Activated naive CD4-positive, alpha-beta T cell treated with anti-CD3 and anti-CD28 coated beads, Interleukin-2, amount 10 ng/mL, durations not matched to agents 7 days and 5 days (primary cell): ENCODE data around the gene VSTM2B.

ENCODE experiments used
- CTCF ChIA-PET: fragments of 350-600 bp; sonication (Branson Sonifier 250); formaldehyde crosslinking; loops from one replicate; lab custom pipeline; 2021; ENCODE audit warnings: antibody characterized with exemption; lab: Charles Lee
- DNase-seq: peaks from one replicate; pipeline ENCODE4 v3.0.0-alpha.2; 2020
- H3K27ac Mint-ChIP-seq: one replicate; pipeline ENCODE4 v1.8.0; 2021; ENCODE audit warnings: mild to moderate bottlenecking, moderate library complexity, mixed read lengths
- H3K27me3 Mint-ChIP-seq: one replicate; pipeline ENCODE4 v1.8.0; 2021; ENCODE audit warnings: mild to moderate bottlenecking, mixed read lengths
- H3K36me3 Mint-ChIP-seq: one replicate; pipeline ENCODE4 v1.8.0; 2021; ENCODE audit warnings: mixed read lengths
- H3K4me1 Mint-ChIP-seq: one replicate; pipeline ENCODE4 v1.8.0; 2021; ENCODE audit warnings: mixed read lengths
- H3K4me3 Mint-ChIP-seq: one replicate; pipeline ENCODE4 v1.8.0; 2021; ENCODE audit warnings: mild to moderate bottlenecking, moderate library complexity, mixed read lengths
- H3K9me3 Mint-ChIP-seq: one replicate; pipeline ENCODE4 v1.8.0; 2021; ENCODE audit warnings: mixed read lengths

Gene VSTM2B

DNA sequence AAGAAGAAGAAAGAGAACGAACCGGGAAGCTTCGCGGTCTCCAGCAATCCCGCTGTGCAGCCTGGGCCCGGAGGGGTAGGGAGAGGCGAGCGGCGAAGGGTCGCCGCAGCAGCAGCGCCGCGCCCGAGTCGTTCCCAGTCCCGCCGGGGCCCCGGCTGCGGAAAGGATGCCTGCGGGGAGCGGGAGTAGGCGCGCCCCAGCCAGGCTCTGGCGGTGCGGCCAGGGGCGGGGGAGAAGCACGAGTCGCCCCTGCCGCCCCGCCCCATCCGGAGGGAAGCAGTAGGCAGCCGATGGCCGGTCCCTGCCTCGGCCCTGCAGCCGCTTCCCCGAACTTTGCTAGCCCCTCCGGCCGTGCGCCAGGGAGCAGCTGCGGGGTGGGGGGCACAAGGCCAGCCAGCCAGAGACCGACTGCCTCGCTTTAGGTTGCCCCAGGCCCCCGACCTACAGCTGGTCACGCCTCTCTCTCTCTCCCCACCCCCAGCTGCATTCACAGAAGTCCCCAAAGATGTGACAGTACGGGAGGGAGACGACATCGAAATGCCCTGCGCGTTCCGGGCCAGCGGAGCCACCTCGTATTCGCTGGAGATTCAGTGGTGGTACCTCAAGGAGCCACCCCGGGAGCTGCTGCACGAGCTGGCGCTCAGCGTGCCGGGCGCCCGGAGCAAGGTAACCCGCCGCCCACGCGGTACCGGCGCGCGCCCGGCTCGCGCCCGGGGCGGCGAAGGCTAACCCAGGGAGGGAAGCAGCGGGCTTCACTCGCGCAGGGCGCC, 1.1 kb downstream of the VSTM2B start:
- peaks cover 99% of the 10 kb centered on the region for H3K27me3 Mint-ChIP-seq
- no peak overlapping the region for H3K4me3 Mint-ChIP-seq
- no peaks in the 10 kb centered on the region for H3K9me3 Mint-ChIP-seq
- H3K36me3 Mint-ChIP-seq: no peaks in the 10 kb centered on the region
- peaks cover 26% of the 10 kb centered on the region for H3K4me1 Mint-ChIP-seq
- no peak overlapping the region for H3K27ac Mint-ChIP-seq
- CTCF ChIA-PET: no interaction called here
- no peak for DNase-seq

DNA sequence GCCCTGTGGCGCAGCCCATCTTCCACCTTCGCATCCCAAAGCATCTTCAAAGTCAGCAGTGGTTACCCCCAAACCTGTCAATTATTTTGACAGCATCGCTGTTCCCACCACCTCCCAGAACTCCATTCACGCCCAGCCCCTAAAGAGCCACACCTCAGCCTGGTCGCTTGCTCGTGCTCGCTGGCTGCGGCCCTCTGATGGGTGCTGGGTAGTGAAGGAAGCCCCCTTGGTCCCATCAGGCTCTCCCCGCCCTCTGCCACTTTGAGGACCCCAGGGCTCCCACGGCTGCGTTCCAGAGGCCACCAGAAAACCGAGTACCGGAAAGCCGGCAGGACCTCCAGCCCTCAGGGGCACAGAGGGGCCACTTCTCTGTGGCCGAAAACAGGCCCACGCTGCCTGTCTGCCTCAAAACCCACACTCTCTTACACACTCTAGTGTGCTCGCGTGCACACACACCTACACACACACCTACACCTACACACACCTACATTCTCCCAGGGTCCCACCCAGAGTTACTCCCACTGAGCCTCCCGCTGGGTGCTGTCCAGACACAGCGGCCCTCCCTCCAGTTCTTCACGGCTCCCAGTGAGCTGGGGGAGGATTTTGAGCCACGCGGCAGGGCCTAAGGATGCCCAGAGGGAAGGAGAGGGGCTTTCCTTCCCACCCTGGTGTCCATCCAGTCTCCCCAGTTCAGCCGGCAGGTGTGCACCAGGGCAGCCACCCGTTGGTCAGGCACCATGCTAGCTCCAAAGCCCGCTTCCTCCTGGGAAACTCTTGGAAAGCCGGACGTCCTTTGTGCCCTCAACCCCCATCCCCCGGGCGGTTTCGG, 1.9 kb downstream of the VSTM2B start:
- H3K27ac Mint-ChIP-seq: no peak overlapping the region

DNA sequence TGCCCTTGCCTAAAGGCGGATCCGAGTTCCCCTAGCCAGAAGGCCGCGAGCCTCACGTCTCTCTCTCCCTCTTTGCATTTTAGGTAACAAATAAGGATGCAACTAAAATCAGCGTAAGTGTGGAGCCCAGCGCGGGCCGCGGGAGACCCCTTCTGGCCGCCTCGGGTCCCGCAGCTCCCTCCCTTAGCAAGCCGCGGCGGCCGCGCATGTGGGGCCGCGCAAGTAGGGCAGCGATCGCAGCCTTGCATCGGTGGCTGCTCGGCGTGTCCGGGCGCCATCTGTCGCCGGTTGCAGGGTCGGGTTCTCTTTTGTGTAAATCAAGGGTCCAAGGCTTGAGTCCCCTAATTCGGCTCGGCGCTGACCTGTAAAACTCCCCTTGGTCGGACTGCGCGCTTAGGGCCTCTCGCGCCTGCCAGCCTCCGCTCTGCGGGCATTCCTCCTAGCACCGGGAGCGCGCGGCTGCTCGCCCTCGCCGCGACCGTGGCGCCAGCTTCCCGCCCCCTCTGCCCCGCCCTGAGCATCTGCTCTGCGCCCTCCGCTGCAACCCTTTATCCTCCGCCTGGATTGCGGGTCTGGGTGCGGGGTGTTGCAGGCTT, 2.7 kb downstream of the VSTM2B start:
- Mint-ChIP-seq H3K27ac (no peak overlapping the region), H3K27me3 (peaks cover 99% of the 10 kb centered on the region)
- CTCF ChIA-PET: interaction anchor here (0.9 to 1.2 kb wide), 3 partner anchors 59 to 70 kb away, joined by 3 to 4 read pairs (median 3); no protein-coding TSS in a partner anchor

More for the DNA sequence above, 1.9 kb downstream of the VSTM2B start:
- H3K4me1 Mint-ChIP-seq: peaks cover 26% of the 10 kb centered on the region
- H3K27me3 Mint-ChIP-seq: peaks cover 99% of the 10 kb centered on the region
- no peaks in the 10 kb centered on the region for H3K36me3 Mint-ChIP-seq
- no peak overlapping the region for H3K4me3 Mint-ChIP-seq
- DNase-seq: no peak
- H3K9me3 Mint-ChIP-seq: no peaks in the 10 kb centered on the region
- CTCF ChIA-PET: interaction anchor here (0.9 to 1.2 kb wide), 3 partner anchors 60 to 71 kb away, joined by 3 to 4 read pairs (median 3); no protein-coding TSS in a partner anchor

DNA sequence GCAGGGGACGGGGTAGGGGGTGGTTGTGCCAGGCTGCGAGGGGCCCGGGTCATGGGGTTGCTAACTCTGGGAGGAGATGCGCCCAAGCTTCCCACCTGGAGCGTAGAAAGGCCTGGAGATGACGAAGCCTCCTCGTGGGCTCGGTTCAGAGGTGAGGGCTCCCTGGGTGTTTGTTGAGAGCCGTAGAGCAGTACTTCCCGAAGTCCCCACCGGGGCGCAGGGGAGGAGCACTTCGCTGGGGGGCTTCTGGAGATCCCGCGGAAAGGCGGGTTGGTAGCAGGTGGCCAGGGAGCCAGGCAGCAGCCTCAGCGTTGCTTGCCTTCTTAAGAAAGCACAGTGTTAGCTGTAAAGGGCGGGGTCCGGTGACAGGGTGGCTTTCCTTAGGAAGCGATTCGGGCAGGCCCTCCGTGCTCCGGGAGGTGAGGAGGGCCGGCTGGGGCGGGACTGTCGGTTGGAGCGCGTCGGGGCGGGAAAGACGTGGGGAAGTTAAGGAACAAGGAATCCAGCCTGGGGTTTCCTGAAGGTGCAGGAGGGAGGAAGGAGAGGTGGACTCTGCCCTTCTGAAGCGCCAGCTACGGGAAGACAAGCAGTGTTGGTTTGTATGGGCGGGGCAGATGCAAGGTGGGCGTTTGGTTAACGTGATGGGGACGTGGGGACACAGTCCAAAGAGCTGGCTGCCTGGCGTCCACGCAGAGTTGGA, 3.3 kb downstream of the VSTM2B start:
- no peaks in the 10 kb centered on the region for H3K9me3 Mint-ChIP-seq
- H3K27ac Mint-ChIP-seq: no peak overlapping the region
- CTCF ChIA-PET: interaction anchor here (1.0 to 1.2 kb wide), 2 partner anchors 59 to 68 kb away, joined by 3 to 4 read pairs; no protein-coding TSS in a partner anchor
- DNase-seq: no peak
- H3K27me3 Mint-ChIP-seq: peaks cover 99% of the 10 kb centered on the region
- H3K4me3 Mint-ChIP-seq: peak overlapping the region; percentile 23
- peaks cover 26% of the 10 kb centered on the region for H3K4me1 Mint-ChIP-seq
- no peaks in the 10 kb centered on the region for H3K36me3 Mint-ChIP-seq

More for the DNA sequence above, 2.7 kb downstream of the VSTM2B start:
- no peaks in the 10 kb centered on the region for H3K36me3 Mint-ChIP-seq
- peak overlapping the region; percentile 51 for H3K4me3 Mint-ChIP-seq
- H3K4me1 Mint-ChIP-seq: peaks cover 26% of the 10 kb centered on the region
- H3K9me3 Mint-ChIP-seq: no peaks in the 10 kb centered on the region
- peak; percentile 73 for DNase-seq

DNA sequence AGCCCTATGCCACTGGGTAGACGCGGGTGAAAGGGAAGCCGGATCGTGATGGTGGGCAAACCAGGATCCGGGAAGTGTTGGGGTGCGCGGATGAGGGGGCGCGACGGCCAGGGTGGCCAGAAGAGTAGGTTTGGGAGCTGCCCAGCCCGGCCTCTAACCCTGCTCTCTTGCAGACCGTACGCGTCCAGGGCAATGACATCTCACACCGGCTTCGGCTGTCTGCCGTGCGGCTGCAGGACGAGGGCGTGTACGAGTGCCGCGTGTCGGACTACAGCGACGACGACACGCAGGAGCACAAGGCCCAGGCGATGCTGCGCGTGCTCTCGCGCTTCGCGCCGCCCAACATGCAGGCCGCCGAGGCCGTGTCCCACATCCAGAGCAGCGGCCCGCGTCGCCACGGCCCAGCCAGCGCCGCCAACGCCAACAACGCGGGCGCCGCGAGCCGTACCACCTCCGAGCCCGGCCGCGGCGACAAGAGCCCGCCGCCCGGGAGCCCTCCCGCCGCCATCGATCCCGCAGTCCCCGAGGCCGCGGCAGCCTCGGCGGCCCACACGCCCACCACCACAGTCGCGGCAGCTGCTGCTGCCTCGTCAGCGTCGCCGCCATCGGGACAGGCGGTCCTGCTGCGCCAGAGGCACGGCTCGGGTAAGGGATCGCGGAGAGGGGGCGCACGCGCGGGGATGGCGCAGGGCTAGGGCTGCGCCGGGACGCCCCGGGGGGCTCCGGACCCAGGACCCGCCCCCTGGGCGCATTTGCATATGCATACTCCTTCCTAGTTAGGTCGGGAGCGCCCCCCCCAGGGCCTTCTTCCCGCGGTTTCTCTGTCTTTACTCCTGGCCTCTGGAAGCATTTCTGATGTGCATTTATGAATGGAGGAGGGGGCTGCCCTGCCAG, 4.1 kb downstream of the VSTM2B start:
- H3K27ac Mint-ChIP-seq: no peak overlapping the region
- peaks cover 25% of the 10 kb centered on the region for H3K4me1 Mint-ChIP-seq
- H3K4me3 Mint-ChIP-seq: peak overlapping the region; percentile 13
- DNase-seq: no peak
- no peaks in the 10 kb centered on the region for H3K36me3 Mint-ChIP-seq
- CTCF ChIA-PET: interaction anchor here (0.9 kb wide), 2 partner anchors 160 to 875 kb away, joined by 3 read pairs; no protein-coding TSS in a partner anchor
- H3K27me3 Mint-ChIP-seq: peaks cover 93% of the 10 kb centered on the region
- no peaks in the 10 kb centered on the region for H3K9me3 Mint-ChIP-seq

DNA sequence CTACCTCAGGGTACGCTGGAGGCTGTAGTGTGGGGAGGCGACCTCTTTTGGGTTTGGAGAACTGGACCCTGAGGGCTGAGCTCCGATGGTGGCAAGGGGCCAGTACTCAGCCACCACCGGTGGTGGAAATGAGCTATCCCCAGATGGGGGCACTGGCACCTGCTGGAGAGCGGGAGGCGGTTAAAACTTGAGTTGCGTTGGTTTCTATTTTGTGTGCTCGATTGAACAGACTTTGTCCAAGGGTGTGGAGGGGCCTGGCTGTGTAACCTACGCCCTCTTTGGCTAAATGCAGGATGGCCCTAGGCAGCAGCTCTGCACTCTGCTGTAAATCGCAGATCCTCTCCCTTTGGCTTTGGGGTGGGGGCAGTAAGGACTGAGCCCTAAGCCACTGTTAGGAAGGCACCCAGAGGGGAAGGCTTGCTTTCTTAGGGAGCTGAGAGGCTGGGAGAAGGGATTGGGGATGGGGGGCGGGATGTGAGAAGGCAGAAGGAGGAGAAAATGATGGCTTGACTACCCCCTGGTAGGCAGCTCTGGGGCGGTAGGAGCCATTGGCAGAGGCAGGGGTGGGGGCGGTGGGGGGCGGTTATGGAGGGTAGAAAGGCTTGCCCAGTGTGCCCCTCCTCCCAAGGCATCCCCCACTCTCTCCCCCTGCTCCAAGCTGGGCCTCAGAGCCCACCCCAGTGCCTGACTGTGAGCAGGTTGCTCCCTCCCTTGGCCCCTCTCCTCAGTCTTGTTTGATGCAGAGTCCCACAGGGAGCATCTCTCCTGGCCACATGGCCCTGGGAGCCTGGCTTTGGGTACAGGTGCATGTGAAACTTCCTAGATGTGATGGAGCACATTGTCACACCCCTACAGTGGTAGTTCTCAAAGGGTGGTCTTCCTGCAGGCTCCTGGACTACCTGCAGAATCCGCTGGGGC, 5.0 kb downstream of the VSTM2B start:
- peaks cover 23% of the 10 kb centered on the region for H3K4me1 Mint-ChIP-seq
- no peaks in the 10 kb centered on the region for H3K9me3 Mint-ChIP-seq
- H3K36me3 Mint-ChIP-seq: no peaks in the 10 kb centered on the region
- no peak overlapping the region for H3K4me3 Mint-ChIP-seq
- no peak for DNase-seq
- H3K27ac Mint-ChIP-seq: no peak overlapping the region
- H3K27me3 Mint-ChIP-seq: peaks cover 90% of the 10 kb centered on the region
- CTCF ChIA-PET: interaction anchor here (0.9 kb wide), 2 partner anchors 160 to 874 kb away, joined by 3 read pairs; no protein-coding TSS in a partner anchor

DNA sequence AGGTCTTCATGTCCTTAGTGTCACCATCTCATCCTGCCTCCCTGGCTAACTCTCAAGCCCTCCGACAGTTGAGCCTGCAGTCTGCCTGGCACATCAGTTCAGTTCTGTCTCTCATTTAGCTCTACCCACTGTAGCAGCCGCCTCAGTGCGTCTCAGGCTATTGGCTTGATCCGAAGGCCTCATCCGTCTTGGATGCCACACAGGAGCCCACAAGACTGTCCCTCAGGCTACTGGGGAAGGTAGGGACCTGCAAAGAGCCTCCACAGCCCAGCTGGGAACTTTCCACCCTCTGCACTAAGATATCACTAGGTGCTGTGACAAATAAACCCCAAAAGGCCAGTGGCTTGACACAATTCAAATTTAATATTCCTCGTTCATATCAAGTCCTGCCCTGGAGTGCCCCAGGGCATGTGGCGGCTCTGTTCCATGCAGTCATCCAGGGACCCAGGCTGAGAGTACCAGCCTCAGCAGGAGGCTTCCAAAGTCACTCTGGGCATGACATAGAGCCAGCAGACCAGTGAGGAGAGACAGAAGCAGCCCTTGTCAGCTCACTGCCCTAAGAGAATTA, 5.7 kb downstream of the VSTM2B start:
- no peak overlapping the region for H3K4me3 Mint-ChIP-seq
- CTCF ChIA-PET: no interaction called here
- H3K27ac Mint-ChIP-seq: no peak overlapping the region
- H3K9me3 Mint-ChIP-seq: no peaks in the 10 kb centered on the region
- H3K36me3 Mint-ChIP-seq: no peaks in the 10 kb centered on the region
- H3K4me1 Mint-ChIP-seq: peaks cover 23% of the 10 kb centered on the region
- peaks cover 85% of the 10 kb centered on the region for H3K27me3 Mint-ChIP-seq
- no peak for DNase-seq

DNA sequence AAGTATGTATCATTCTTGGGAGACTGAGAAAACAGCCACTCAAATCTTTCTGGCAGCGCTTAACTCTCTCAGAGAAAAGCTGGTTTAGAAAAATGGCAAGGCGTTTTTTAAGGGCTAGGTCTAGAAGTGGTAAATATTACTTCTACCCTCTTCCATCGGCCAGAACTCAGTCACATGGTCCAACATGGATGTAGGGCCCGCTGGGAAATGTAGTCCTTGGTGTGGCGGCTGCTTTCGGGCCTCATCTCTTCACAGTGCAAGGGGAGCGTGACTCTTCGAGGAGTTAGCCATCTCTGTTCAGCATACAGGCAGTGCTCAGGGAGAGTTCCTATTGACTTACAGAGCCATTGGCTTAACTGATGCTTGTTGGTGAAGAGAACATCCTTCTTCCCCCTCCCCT, 6.3 kb downstream of the VSTM2B start:
- Mint-ChIP-seq H3K27ac (no peak overlapping the region), H3K4me1 (peaks cover 23% of the 10 kb centered on the region), H3K9me3 (no peaks in the 10 kb centered on the region), H3K4me3 (no peak overlapping the region), H3K27me3 (peaks cover 81% of the 10 kb centered on the region), H3K36me3 (no peaks in the 10 kb centered on the region)
- no peak for DNase-seq
- CTCF ChIA-PET: no interaction called here

DNA sequence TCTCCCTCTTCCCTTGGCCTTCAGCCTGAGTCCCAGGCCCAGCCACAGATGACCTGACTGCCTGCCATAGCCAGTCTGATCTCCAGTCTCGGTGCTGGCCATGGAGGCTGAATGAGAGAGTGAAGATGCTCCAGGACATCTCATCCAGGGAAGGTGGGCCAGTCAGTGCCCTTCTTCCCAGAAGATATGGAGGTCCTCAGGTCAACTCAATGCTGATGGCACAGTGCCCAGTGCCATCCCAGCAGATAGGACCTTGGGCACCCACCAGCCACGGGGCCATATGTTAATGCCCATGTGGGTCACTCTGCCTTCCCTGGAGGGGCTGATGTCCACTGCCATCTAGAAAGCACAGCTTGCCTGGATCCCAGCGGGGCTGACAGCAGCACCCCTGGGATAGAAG, 7.2 kb downstream of the VSTM2B start:
- Mint-ChIP-seq H3K27ac (no peak overlapping the region), H3K4me1 (peaks cover 17% of the 10 kb centered on the region), H3K4me3 (no peak overlapping the region), H3K36me3 (no peaks in the 10 kb centered on the region), H3K27me3 (peaks cover 72% of the 10 kb centered on the region), H3K9me3 (no peaks in the 10 kb centered on the region)
- CTCF ChIA-PET: no interaction called here
- DNase-seq: no peak

DNA sequence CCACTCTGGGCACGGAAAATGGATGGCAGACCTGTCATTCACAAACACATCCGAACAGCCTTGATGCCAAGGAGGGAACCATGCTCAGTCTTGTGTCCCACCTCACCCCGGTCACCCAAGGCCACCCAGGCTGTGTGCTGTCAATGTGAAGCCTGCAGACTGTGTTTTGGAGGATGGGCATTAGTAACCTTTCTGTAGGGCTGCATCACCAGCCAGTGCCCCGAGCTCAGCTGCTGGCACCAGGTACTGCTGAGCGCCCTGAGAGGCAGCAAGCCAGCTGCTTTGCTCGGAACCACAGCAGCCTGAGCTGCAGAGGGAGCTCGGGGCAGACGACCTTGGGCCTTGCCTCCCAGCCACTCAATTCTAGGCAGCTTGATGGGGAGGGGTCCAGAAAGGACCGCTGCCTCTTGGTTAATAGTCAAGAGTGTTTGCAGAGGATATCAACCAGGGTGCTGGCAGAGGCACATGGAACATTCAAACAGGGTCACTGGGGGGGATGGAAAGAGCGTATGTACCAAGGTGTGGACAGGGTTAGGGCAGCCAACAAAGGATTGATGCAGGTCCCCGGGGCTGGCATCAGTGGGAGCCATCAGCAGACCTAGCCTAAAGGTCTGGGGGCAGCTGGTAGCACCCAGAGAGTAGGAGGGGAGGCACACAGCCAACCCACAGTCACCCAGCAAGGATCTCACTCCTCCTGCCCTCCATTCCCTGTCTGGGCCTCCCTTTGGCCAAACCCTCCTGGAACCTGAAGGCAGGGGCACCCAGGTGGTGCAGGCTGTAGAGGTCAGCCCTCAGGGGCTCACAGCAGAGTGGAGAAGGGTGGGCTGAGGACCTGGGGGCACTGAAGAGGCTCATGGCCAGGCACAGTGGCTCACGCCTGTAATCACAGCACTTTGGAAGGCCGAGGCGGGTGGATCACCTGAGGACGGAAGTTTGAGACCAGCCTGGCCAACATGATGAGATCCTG, 8.1 kb downstream of the VSTM2B start:
- peaks cover 1% of the 10 kb centered on the region for H3K9me3 Mint-ChIP-seq
- no peak overlapping the region for H3K4me3 Mint-ChIP-seq
- peaks cover 11% of the 10 kb centered on the region for H3K4me1 Mint-ChIP-seq
- H3K27me3 Mint-ChIP-seq: peaks cover 63% of the 10 kb centered on the region
- DNase-seq: no peak
- no peak overlapping the region for H3K27ac Mint-ChIP-seq
- CTCF ChIA-PET: no interaction called here
- H3K36me3 Mint-ChIP-seq: no peaks in the 10 kb centered on the region

DNA sequence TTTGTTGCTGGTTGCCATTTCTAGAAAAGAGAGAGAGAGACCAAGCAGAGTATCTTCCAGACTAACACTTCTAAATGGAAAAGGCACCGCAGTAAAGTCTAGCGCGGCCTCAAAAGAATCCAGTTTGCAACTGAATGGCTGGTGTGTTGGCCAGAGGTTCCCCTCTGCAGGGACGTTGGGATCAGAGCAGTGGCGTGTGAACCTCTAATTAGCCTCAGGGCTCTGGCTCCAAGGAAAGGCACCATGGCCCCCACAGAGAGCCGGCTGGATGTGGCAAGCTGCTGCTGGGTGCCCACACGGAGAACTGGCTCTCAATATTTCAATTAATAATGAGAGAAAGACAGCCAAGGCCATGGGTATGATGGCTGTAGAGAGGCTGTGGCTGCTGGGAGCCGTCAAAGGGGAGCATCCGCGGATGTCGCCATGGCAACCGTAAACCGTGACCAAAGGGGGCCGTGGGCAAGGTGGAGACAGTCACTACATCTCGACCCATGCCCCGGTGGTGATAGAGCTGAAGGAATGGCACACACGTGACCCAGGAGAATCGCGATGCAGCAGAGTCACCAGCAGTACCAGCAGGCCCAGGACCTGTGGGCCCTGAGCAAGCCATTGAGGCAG, 9.5 kb downstream of the VSTM2B start:
- Mint-ChIP-seq H3K36me3 (no peaks in the 10 kb centered on the region), H3K9me3 (peaks cover 1% of the 10 kb centered on the region), H3K27ac (no peak overlapping the region), H3K27me3 (peaks cover 55% of the 10 kb centered on the region), H3K4me3 (no peak overlapping the region), H3K4me1 (peaks cover 2% of the 10 kb centered on the region)
- CTCF ChIA-PET: no interaction called here
- no peak for DNase-seq
